HG03064 (cell line): ENCODE measurements around the gene RYR3.

ENCODE experiments used
- ATAC-seq: cut with Tn5 transposase; IDR thresholded peaks from one replicate; pipeline ENCODE4 v1.9.1; 2021; ENCODE audit warnings: low read depth; ENCODE audit not compliant: unreplicated experiment

RYR3 gene

DNA sequence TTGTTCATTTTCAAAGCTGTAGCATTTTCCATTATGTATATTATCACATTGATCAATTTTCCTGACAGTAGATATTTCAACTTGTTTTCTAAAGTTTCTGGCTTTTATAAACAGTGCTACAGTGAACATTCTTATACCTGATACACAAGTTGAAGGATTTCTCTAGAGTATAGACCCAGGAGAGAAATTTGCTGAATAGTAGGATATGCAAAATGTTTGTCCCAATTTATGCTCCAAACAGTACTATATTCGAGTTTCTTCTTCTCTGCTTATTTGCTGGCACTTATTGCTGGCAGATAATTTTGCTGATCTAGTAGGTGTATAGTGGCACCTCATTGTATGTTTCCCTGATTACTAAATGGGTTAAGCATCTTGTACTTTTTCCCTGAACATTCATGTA lies 540.3 kb downstream of the RYR3 start:
- ATAC-seq = no peak

DNA sequence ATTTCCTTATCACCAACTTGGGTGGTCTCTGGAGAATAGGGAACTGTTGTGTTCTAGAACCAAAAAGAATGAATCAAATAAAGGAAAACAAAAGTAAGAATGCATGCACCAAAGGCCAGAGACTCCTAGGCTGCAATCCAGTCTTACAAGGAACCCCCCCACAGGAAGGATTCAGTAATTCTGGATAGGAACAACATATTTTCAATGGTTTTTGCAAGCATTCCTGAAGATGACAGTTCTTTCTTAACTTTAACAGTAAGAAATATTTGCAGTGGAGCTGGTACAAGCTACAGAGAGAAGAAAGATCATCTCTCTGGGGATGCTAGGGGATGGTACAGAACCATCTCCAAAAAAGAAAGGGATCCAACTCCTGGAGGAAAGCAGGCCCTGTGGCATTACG lies 541.3 kb downstream of the RYR3 start:
- ATAC-seq = no peak

DNA sequence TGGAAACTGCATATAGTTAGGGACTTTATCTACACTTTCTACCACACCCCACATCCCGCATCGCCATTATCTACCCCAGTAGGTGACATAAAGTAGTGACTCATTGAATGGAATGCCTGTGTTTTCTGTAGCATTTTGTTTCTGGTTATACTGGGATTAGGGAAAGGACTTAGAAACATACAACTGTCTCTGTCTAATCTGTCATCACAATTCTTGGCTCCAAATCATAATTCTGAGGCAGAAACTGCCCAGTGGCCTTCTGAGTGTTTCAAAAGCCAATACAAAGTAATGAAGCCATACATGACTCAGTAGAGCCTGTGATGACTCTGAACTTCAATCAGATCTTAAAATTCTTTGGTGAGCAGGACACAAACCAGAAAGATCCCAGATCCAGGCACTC lies 541.8 kb downstream of the RYR3 start:
- ATAC-seq = no peak

DNA sequence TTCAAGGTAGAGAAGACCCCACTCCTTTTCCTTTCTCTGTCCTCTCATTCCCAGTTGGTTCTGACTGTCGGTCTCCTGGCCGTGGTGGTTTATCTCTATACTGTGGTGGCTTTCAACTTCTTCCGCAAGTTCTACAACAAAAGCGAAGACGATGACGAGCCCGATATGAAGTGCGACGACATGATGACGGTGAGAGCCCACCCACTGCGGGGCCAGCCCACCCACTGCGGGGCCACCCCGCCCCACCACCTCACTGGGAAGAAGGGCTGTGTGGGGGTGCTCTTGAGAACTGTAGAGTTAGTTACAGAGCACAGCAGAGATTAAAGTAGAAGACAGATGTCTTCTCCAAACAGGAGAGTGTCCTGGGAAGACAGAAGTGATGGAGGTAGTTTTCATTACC lies 547.0 kb downstream of the RYR3 start:
- no peak for ATAC-seq

DNA sequence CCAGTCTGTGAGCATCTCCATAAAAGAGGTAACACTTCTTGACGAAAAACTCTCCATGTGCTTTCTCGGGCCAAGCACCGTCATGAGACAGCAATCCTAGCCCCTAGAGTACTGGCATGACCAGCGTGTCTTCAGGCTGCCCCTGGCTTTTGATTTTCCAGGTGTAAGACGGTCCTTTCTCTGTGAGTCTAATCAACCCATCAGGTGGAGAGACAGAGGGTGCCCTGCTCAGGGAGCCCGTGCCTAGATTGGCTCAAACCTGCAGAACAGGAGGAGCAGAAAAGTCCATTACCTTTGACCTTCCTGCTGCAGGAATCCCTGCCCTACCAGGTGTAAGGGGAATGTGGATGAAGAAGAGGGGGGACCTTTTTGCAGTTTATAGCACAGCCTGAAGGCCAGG lies 548.1 kb downstream of the RYR3 start:
- no peak for ATAC-seq

DNA sequence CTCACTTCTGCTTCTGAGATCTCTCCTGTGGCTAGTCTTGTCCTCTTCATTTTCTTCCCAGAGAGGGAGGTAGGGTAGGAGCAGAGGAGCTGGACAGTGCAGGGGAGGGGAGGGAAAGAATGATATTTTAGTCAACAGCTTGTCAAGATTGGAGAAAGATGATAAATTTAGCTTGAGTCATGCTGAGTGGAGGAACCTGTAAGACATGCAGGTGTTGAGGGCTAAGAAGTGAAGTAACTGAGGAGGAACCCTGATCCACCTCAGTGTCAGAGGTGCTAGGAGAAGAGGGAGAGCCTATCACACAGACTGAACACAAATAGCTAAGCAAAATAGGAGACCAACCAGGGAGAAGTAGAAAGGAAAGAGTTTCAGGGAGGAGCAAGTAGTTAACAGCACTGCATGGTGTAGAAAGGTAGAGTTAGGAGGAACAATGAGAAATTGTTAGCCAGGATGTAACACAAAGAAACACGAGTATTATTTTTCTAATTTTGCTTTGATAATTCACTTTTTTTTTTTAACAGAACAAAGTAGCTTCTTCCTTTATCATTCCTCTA lies 549.3 kb downstream of the RYR3 start:
- ATAC-seq = no peak

DNA sequence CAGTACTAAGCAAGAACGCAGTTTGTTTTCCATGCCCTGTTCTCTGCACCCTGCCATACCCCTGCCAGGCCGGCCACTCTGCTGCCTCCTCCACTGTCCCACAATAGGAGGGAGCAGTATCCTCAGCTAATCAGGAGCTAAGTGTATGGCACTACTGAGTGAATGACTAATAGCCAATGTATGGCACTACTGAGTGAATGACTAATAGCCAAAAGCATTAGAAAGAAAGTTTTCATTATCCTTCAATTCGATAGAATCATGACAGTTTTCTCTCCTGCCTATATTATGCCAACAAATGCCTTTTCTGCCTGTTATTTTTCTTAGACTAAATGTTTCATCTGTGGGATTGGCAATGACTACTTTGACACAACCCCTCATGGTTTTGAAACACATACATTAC lies 550.0 kb downstream of the RYR3 start:
- ATAC-seq = no peak

DNA sequence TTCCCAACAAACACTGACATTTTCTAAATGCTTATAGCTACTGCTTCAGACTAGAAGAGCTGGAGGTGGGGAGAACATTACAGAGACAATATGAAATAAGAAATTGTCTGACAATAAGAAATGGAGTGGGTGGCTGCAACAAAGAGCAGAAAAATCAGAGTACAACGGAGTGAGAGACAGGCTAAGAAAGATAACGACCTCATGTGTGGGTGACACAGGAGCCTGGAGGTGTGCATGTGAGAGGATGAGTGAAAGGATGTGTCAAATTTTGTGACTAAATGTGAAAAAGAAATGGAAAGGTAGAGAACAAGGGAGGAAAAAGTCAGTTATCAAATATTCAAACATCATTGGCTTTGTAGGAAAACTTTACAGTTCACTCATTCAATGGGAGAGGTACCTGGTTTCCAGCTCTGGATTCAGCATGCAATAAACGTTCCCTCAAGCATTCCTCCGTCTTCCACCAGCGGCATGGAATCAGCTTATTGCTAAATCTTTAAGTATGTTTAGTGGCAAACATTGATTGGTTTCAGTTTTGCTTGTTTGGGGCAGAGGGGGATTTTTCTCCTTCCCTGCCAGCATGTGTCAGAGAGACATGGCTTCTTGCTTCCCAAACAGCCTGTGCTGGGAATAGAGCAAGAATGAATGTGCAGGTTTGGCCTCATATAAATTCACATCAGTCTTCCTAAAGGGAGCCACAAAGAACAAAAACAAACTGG lies 553.8 kb downstream of the RYR3 start:
- ATAC-seq = no peak

DNA sequence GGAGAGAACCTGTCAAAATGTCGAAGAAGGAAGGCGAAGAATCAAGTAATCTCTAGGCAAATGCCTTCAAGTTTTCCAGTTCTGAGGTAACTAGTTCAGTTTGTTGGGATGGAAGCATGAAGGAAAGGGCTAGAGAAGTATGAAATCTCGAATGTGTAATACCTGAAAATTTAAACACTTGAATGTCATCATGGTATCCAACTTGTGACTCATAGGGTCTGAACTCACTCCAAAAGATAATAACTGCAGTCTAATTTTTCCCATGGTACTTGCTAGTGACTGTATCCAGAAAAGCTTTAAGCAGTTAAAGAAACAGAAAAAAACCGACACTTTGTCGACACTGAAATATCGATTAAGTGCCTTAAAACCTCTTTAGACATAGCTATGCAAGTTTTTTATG lies 554.6 kb downstream of the RYR3 start:
- no peak for ATAC-seq

DNA sequence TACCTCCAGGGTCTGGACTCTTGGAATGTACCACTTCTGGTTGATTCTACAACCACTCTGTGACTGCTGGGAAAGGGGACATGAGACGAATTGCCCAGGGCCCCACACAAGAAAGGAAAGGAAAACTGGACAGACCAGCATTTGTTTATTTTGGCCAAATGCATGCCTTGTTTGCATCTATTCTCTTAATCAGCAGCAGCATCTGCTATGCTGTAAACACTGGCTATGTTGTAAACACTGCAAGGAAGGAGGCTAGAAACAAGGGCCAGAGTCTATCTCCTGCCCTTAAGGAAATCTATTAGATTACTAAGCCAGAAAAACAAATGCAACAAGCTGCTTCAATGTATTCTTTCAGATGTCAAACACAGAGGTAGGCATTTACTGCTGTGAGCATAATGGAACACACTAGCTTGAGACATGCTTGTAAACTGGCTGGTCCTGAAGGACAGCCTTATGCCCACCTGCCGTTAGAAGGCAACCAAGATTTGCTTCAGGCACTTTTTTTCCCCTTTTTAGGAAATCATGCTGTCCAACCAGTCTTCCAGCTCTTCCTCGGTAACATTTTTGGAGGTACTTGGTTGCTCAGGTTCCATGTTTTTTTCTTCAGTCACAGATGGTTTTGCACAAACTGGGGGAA lies 555.5 kb downstream of the RYR3 start:
- ATAC-seq = no peak

DNA sequence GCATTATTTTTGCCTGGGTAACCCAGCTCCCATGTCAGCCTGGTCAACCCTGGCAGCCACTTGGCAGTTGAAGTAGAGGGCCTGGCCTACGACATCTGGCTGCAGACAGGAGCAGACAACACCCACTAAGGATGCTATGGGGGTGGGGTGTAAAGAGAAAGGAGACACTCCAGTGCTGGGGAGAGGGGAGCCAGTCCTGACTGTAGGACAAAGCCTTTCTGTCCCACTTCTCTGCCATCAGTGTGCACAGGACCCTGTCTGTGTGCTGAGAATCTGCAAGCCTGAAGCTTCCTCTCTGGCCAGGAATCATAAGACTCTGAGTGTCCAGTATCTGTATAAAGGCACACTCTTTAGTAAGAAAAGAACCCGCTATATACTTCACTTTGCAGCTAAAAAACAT lies 561.2 kb downstream of the RYR3 start:
- no peak for ATAC-seq

DNA sequence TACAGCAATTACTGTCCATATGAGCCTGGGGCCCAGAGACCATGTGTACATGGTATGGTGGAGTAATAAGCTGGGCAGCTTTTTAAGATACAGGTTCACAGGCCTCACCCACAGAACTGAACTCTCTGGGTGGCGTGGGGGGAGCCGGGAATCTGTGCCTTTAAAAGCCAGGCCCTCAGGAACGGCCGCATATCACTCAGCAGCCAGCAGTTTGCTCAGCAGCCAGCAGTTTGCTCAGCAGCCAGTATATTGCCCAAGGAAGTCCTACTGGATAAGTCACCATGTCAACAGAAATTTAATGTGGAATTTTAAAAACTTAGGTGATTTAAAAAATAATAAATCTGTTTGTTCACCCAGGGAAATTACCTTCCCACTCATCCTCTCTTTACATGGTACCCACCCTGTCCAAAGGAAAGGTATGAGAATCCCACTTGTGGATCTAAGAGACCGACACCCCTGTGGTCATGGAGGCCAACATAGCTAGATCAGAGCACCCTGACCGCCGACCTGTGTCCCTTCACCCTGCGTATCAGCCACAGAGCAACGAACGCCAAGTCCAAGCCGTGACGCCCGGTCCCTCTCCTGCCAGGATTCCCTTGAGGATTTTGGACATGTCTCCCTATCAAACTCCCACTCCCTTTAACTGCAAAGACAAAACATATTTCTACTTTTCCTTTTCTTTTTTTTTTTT lies 561.8 kb downstream of the RYR3 start:
- no peak for ATAC-seq

DNA sequence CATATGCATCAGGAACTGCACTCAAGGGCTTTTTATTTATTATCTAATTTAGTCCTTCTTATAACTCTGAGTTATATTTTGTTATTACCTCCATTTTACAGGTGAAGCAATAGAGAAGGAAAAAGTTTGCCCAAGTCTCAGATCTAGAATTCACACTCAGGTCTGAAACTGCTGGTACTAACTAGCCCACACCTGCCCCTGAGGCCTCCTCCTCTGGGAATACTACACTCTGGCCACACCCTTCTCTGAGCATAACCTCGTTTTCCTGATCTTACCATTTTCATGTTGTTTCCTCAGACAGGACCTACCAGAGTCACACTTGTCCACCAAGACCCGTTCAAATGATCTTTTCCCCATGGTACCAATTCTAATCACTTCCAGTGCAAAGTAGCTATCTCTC lies 563.4 kb downstream of the RYR3 start:
- ATAC-seq = no peak

DNA sequence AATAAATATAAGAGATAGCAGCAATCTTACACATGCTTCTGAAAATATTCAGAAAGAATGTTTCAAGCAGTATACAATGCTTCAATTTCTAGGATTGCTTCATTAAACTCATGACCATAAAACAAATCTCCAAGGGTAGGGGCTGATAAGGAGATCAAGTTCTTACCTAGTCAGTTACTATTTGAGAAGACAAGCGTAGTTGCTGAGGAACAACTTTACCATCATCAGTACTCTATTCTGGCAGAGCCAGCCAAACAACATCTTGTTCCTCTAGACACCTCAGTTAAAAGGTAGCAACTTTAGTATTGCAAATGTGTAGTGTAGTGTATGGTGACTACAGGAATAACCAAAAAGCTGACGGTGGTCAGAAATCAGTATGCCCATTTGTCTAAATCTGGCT lies 572.2 kb downstream of the RYR3 start:
- no peak for ATAC-seq

DNA sequence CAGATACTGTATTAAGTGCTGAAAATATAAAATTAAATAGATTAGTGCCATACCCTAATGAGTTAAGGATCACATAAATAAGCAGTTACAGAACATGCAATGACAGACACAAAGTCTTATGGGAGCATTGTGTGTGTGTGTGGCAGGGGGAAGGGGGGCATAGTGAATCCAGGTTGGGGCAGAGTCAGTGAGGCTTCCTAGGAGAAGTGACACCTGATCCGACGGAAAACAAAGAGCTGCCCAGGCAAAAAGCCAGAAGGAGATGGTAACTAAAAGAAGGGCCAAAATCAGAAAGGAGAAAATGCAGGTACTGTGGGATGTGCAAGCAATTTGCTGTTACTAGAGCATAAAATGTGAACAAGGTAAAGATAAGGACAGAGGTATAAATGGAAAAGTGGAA lies 577.4 kb downstream of the RYR3 start:
- no peak for ATAC-seq

DNA sequence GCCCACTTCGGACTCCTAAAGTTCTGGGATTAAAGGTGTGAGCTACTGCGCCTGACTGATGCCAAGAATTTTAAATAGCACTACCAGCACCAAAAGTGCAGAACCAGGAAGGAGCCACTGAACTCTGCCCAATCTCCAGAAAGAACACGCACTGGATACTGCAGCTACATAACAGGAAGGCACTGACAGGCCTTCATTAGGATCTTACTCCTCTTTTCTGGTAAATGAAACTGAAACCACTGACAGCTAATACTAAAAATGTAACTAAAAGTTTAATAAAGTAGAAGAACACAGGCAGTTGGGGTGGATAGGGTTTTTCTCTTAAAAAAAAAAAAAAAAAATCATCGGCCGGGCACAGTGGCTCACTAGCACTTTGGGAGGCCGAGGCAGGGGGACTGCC lies 583.4 kb downstream of the RYR3 start:
- ATAC-seq = no peak

DNA sequence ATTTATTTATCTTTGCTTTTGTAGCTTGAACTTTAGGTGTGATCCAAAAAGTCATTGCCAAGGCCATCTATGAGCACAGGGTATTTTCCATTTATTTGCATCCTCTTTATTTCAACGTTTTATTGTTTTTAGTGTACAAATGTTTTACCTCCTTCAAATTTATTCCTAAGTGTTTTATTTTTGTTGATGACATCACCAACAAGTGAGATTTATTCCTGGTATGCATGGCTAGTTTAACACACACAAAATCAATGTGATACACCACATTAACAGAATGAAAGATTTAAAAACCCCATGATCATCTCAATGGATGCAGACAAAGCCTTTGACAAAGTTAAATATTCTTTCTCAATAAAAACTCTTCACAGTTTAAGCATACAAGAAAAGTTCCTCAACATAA lies 591.3 kb downstream of the RYR3 start:
- ATAC-seq = no peak

DNA sequence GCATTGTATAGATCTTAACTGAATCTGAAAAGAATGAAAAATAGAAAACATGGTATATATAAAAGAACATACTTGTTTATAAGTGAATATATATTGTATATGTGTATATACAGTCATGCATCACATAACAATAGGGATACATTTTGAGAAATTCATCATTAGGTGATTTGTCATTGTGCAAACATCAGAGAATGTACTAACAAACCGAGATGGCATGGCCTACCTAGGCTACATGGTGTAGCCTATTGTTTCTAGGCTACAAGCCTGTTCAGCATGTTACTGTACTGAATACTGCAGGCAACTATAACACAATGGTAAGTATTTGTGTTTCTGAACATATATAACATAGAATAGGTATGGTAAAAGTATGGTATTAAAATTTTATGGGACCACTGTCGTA lies 592.9 kb downstream of the RYR3 start:
- no peak for ATAC-seq

DNA sequence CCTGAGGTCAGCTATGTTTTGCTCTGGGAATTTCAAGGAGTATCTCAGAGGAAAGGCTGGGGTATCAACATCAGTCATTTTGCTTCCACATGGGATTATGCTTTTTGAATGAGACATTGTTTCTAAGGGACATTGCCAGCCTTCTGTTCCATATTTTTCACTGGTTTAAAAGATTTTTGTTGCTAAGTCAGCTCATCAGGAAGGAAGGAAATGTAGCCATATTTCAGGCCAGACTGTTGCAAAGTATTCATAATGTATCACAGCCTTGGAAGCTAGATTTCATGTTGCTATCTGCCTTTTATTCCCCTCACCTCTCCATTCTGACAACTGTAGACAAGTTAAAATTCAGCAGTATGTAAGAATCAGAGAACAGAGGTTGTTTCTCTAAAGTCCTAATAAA lies 596.6 kb downstream of the RYR3 start:
- no peak for ATAC-seq

DNA sequence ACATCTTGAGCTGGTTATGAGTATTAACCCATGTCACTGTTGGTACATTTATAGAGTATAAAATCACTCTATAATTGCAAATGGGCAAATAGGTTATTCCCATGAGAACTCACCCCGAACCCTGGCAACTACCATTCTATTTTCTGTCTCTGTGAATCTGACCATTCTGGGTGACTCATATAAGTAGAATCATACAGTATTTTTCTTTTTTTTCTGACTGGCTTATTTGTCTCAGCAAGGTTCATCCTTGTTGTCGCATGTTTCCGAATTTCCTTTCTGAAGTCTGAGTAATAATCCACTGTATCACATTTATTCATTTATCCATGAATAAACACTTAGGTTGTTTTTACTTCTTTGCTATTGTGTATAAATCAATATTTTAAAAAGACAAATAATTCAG lies 597.6 kb downstream of the RYR3 start:
- no peak for ATAC-seq

DNA sequence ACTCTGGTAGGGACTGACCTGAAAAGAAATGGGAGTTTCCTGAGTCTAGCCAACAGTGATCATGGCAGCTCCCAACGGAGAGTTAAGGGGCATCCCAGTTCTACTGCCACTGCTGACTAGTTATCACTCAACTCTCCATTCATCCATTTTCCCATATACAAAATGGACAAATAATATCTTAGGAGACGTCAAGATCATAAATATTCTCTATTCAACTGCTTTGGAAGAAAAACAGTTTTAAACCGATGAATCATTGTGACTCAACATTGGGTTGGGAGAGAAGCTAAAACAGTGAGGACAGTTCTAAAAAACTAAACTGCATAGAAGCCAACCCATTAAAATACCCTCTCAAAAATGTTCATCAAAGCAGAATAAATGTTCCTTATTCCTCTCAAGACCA lies 600.0 kb downstream of the RYR3 start:
- ATAC-seq = no peak

DNA sequence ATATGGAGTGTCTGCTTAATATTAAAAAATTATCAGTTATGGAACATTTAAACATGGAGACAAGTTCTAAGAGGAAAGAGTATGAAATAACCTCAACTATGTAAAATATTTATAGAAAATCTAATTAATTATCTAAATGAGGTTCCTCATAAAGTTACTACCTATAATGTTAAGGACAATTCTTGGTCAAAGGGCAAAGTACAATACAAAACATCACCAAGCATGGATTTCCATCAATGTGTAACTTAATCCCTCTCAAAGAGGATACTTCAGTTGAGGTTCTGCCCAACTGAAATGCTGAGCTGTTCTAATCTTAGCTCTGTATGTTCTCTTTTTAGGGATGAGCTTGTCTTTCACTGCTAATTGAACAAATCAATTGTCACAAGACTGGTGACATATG lies 601.6 kb downstream of the RYR3 start:
- no peak for ATAC-seq
